KMS-11 (cell line): Measurements from ENCODE around the gene ITPRID2.

Source experiments
- H2AFZ ChIP-seq: fragments of 200-600 bp; sonication (generic); 2 replicates; pipeline ENCODE4 v1.6.1; 2016; ENCODE audit warnings: antibody characterized with exemption, mixed run types, low read depth
- H3K27ac ChIP-seq: fragments of 200-600 bp; sonication (generic); 2 replicates; pipeline ENCODE4 v1.6.1; 2016; ENCODE audit warnings: mild to moderate bottlenecking, mixed run types
- H3K27me3 ChIP-seq: fragments of 200-600 bp; sonication (generic); 2 replicates; pipeline ENCODE4 v1.6.1; 2017; ENCODE audit warnings: mild to moderate bottlenecking, low read depth, mixed run types, moderate library complexity; ENCODE audit not compliant: insufficient read depth
- H3K36me3 ChIP-seq: fragments of 200-600 bp; sonication (generic); 2 replicates; pipeline ENCODE4 v1.6.1; 2017; ENCODE audit warnings: mild to moderate bottlenecking, mixed run types; ENCODE audit not compliant: insufficient read depth
- H3K4me1 ChIP-seq: fragments of 200-600 bp; sonication (generic); 2 replicates; pipeline ENCODE4 v1.6.1; 2016; ENCODE audit warnings: mild to moderate bottlenecking, low read depth, mixed run types; ENCODE audit not compliant: poor library complexity, severe bottlenecking
- H3K4me2 ChIP-seq: fragments of 200-600 bp; sonication (generic); 2 replicates; pipeline ENCODE4 v1.7.0; 2016; ENCODE audit warnings: mild to moderate bottlenecking, mixed run types
- H3K4me3 ChIP-seq: fragments of 200-600 bp; sonication (generic); IDR thresholded peaks from 2 replicates; pipeline ENCODE4 v1.6.1; 2017; ENCODE audit warnings: low read depth, low read length, mixed read lengths; ENCODE audit not compliant: insufficient read depth
- H3K79me2 ChIP-seq: fragments of 200-600 bp; sonication (generic); 2 replicates; pipeline ENCODE4 v1.6.1; 2016; ENCODE audit warnings: low read depth, mixed run types; ENCODE audit not compliant: insufficient read depth
- H3K9ac ChIP-seq: fragments of 200-600 bp; sonication (generic); 2 replicates; pipeline ENCODE4 v1.6.1; 2016; ENCODE audit warnings: mild to moderate bottlenecking, mixed run types
- H4K20me1 ChIP-seq: fragments of 200-600 bp; sonication (generic); 2 replicates; pipeline ENCODE4 v1.6.1; 2016; ENCODE audit warnings: mild to moderate bottlenecking, mixed run types; ENCODE audit not compliant: insufficient read depth
- CTCF ChIP-seq: fragments of 200-600 bp; sonication (generic); conservative IDR thresholded peaks from 2 replicates; pipeline ENCODE4 v1.6.1; 2017; ENCODE audit warnings: low read depth, mild to moderate bottlenecking, antibody characterized with exemption, low read length, moderate library complexity, mixed read lengths

The ITPRID2 gene

GRCh38 chr2:181859123-181859522, 32.4 kb upstream of the ITPRID2 start:
- no peak for TF ChIP-seq CTCF
- H3K27me3 ChIP-seq: no peaks in the 10 kb centered on the region
- H3K4me3 ChIP-seq: no peak overlapping the region
- H4K20me1 ChIP-seq: no peaks in the 10 kb centered on the region
- H3K4me2 ChIP-seq: no peak overlapping the region
- no peak overlapping the region for H2AFZ ChIP-seq
- H3K79me2 ChIP-seq: no peaks in the 10 kb centered on the region
- no peaks in the 10 kb centered on the region for H3K4me1 ChIP-seq
- H3K9ac ChIP-seq: no peak overlapping the region
- no peak overlapping the region for H3K27ac ChIP-seq
- no peaks in the 10 kb centered on the region for H3K36me3 ChIP-seq

- no peaks in the 10 kb centered on the region for H3K36me3 ChIP-seq
- H3K27me3 ChIP-seq: no peaks in the 10 kb centered on the region
- no peaks in the 10 kb centered on the region for H3K4me1 ChIP-seq
- no peak overlapping the region for H3K4me3 ChIP-seq
- no peak overlapping the region for H3K4me2 ChIP-seq
- H2AFZ ChIP-seq: no peak overlapping the region
- H4K20me1 ChIP-seq: no peaks in the 10 kb centered on the region
- H3K9ac ChIP-seq: no peak overlapping the region
- TF ChIP-seq CTCF: no peak
- no peaks in the 10 kb centered on the region for H3K79me2 ChIP-seq
- no peak overlapping the region for H3K27ac ChIP-seq
Observed at GRCh38 chr2:181859803-181860202, 31.7 kb upstream of the ITPRID2 start.

GRCh38 chr2:181861379-181861778, 30.2 kb upstream of the ITPRID2 start:
- TF ChIP-seq CTCF: no peak
- H3K4me2 ChIP-seq: no peak overlapping the region
- H3K4me1 ChIP-seq: no peaks in the 10 kb centered on the region
- H3K79me2 ChIP-seq: no peaks in the 10 kb centered on the region
- no peaks in the 10 kb centered on the region for H3K27me3 ChIP-seq
- H4K20me1 ChIP-seq: no peaks in the 10 kb centered on the region
- no peak overlapping the region for H3K9ac ChIP-seq
- H3K27ac ChIP-seq: no peak overlapping the region
- no peak overlapping the region for H2AFZ ChIP-seq
- no peak overlapping the region for H3K4me3 ChIP-seq
- H3K36me3 ChIP-seq: no peaks in the 10 kb centered on the region

- no peak overlapping the region for H3K27ac ChIP-seq
Observed at GRCh38 chr2:181862583-181863281, 28.8 kb upstream of the ITPRID2 start.

More at GRCh38 chr2:181862583-181863281, 28.8 kb upstream of the ITPRID2 start:
- Histone ChIP-seq H4K20me1 (no peaks in the 10 kb centered on the region), H3K9ac (no peak overlapping the region), H3K36me3 (no peaks in the 10 kb centered on the region), H2AFZ (no peak overlapping the region), H3K79me2 (no peaks in the 10 kb centered on the region), H3K4me1 (no peaks in the 10 kb centered on the region), H3K27me3 (no peaks in the 10 kb centered on the region), H3K4me2 (no peak overlapping the region), H3K4me3 (no peak overlapping the region)
- no peak for TF ChIP-seq CTCF
